BE2C (cell line): ENCODE measurements around the gene PSD.

Source experiments
- DNase-seq: peaks from one replicate; pipeline ENCODE4 v3.0.0-alpha.2; 2020
- H3K27me3 ChIP-seq: fragments of 250-450 bp; sonication (Bioruptor Pico); 2 replicates; pipeline ENCODE4 v1.5.1; 2020; ENCODE audit warnings: mild to moderate bottlenecking
- H3K36me3 ChIP-seq: fragments of 250-450 bp; sonication (Bioruptor Pico); 2 replicates; pipeline ENCODE4 v1.5.1; 2020; ENCODE audit warnings: mild to moderate bottlenecking
- H3K4me1 ChIP-seq: fragments of 250-450 bp; sonication (Bioruptor Pico); 2 replicates; pipeline ENCODE4 v1.5.1; 2020
- H3K4me3 ChIP-seq: 2 replicates; pipeline ENCODE4 v1.5.1; 2011; ENCODE audit warnings: low read depth, low read length
- H3K9me3 ChIP-seq: fragments of 250-450 bp; sonication (Bioruptor Pico); 2 replicates; pipeline ENCODE4 v1.5.1; 2020
- TF ChIP-seq, protein P1 (sequence below): IDR thresholded peaks from 2 replicates; pipeline ENCODE4 v1.5.1; 2012; ENCODE audit warnings: mild to moderate bottlenecking, low read depth, low read length

Gene PSD

DNA sequence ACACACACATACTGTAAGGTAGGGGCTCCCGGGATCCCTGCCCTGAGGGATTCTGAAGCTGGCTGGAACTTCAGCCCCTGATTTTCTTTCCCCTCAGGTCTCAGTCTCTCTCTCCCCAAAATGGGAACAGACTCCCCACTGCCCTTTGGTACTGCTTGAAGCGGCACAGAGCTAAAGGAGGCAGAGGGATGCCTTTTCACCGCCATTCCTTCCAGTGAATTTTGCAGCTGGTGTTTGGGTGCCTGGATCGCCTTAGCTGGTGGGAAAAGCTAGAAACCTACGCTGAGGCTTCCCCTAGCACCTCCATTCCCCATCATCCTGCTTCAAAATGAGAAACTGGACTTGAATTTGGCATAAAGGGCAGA lies 16.5 kb upstream of the PSD start:
- TF ChIP-seq, protein P1, sequence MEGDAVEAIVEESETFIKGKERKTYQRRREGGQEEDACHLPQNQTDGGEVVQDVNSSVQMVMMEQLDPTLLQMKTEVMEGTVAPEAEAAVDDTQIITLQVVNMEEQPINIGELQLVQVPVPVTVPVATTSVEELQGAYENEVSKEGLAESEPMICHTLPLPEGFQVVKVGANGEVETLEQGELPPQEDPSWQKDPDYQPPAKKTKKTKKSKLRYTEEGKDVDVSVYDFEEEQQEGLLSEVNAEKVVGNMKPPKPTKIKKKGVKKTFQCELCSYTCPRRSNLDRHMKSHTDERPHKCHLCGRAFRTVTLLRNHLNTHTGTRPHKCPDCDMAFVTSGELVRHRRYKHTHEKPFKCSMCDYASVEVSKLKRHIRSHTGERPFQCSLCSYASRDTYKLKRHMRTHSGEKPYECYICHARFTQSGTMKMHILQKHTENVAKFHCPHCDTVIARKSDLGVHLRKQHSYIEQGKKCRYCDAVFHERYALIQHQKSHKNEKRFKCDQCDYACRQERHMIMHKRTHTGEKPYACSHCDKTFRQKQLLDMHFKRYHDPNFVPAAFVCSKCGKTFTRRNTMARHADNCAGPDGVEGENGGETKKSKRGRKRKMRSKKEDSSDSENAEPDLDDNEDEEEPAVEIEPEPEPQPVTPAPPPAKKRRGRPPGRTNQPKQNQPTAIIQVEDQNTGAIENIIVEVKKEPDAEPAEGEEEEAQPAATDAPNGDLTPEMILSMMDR, result no peak
- Histone ChIP-seq H3K4me1 (no peaks in the 10 kb centered on the region), H3K27me3 (no peaks in the 10 kb centered on the region), H3K4me3 (no peak overlapping the region), H3K9me3 (no peaks in the 10 kb centered on the region), H3K36me3 (no peaks in the 10 kb centered on the region)
- no peak for DNase-seq

DNA sequence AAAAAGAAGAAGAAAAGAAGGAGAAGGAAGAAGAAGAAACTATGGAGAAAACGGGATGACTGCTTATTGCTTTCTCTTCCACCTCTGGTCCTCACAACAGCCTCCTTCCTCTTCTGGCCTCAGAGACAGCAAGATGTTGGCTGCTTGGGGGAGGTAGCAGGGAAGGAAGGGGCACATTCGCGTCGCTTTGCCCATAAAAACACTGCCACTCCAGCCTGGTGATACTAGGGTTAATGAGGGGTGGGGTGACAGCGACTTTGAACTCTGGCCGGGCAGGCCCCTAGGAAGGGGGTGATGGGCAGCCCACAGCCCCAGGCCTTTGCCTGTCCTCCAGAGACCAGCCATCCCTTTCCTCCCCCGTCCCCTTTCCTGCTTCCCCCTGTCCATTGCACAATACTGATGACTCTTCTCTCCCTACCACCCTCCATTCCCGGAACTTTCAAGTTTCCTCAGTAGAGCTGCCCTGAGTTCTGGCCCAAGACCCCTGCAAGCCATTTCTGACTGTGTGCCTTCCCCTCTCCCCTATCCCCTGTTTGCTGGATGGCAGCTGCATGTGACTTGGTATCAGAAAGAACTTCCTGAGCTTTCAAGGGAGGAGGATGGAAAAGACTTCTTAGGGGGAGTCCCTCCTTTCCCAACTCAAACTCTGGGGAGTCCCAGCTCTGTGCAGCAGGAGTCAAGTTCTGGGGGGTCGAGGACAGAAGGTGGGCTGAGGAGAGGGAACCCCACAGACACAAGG lies 16.0 kb upstream of the PSD start:
- Histone ChIP-seq H3K27me3 (no peaks in the 10 kb centered on the region), H3K36me3 (no peaks in the 10 kb centered on the region), H3K4me1 (no peaks in the 10 kb centered on the region), H3K9me3 (no peaks in the 10 kb centered on the region), H3K4me3 (no peak overlapping the region)
- TF ChIP-seq, protein P1, result no peak
- no peak for DNase-seq

DNA sequence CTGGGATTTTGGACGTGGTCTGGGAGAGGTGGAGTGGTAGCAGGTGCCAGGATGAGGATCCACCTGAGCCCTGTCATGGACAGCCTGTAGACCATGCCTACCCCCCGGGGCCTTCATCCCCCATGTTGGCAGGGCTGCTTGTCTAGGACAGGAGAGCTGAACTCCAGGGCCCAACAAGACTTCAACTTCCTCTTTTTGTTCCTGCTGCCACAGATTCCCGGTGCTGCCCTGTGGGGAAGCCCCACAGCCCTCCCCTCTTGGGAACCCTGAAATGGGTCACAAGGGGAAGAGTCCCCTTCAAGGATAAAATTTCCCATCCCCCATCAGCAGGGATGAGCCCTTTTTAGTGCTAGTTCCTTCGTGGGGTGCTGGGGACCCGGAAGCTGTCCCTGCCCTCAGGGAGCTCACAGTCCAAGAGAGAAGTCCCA lies 15.0 kb upstream of the PSD start:
- no peaks in the 10 kb centered on the region for H3K36me3 ChIP-seq

DNA sequence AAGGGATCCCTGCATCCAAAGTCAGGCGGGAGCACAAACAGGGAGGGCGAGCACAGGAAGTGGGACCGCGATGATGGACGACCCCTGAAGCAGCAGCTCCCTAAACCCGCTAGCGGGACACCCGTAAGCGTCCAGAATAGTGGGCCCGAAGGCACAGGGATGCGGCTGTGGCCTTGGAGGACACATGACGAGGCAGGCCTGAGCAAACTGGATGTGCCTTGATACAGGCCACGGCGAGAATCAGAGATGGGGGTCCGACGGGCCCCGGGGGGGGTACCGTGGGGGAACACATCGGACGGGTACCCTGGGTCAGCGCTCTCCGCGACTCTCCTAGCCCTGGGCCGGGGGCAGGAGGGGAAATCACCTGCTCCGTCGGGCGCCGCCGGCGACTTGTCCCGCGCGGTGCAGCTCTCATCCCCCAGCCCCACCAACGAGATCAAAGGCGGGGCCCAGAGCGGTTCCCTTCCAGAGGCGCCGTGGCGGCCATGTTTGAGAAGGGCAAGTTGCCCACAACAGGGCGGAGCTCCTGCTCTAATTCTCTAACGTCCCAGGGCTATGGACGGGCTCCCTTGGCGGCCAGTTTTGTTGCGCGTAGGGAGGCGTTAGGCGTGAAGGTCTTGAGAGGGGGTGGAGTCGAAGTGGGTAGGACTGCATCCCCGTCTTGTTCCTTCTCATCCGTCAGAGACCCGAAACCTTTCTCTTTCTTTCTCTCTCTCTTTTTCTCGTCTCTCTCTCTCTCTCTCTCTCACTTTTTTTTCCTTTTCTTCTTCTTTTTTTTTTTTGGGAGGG lies 13.8 kb upstream of the PSD start, which contains the start of gene CUEDC2:
TSS of gene CUEDC2 (minus strand) at position 413 of the 789 bp plus-strand sequence. CDS start 7,386 bp downstream, outside the sequence.
- Histone ChIP-seq H3K4me3 (peak within 1 kb of the TSS; percentile 91), H3K27me3 (no peaks in the 10 kb centered on the region), H3K36me3 (no peaks in the 10 kb centered on the region), H3K4me1 (no peaks in the 10 kb centered on the region), H3K9me3 (no peaks in the 10 kb centered on the region)
- DNase-seq, result peak; percentile 93
- TF ChIP-seq, protein P1, result no peak

More for the DNA sequence above, 15.0 kb upstream of the PSD start:
- H3K4me3 ChIP-seq, result no peak overlapping the region
- H3K27me3 ChIP-seq, result no peaks in the 10 kb centered on the region
- no peaks in the 10 kb centered on the region for H3K9me3 ChIP-seq
- TF ChIP-seq, protein P1, result no peak
- DNase-seq, result no peak
- H3K4me1 ChIP-seq, result no peaks in the 10 kb centered on the region

DNA sequence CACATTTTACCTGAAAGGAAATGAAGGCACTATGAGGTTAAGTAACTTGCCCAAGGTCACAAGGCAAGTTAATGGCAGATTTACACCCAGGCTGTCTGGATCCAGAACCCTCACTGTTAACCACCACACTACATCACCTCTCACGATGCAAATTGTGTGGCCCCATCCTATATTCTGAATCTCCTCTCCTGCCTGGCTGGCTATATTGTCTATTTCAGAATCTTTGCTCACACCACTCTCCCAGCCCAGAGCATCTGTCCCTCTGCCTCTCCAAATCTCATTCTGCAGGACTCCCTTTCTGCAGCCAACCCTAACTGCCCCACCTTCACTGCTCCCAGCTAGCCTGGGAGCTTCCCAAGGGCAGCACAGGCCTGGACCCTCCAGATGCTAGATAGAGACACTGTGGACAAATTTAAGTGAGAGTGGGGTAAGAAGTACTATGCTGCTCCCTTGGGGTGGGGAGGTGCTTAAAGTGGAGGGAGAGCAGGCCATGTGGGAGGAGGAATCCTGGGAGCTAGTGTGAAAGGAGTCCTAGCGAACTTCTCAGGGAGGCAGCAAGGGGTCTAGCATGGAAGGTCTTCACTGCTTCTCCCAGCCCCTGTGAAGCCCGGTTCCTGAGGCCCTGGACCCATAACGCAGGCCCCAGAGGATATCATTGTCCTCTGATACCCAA lies 13.0 kb upstream of the PSD start:
- Histone ChIP-seq H3K36me3 (no peaks in the 10 kb centered on the region), H3K4me3 (peak overlapping the region; percentile 91), H3K4me1 (no peaks in the 10 kb centered on the region), H3K27me3 (no peaks in the 10 kb centered on the region), H3K9me3 (no peaks in the 10 kb centered on the region)
- no peak for DNase-seq
- TF ChIP-seq, protein P1, result no peak
